Measurements from ENCODE around the gene WDR73. TPM values are rescaled to one million over a fixed set of nuclear protein-coding genes. Genes with fewer than 3 reads are reported as not detected.

WDR73 gene
- total and polyA plus RNA-seq, 2 donors (not counting 1 experiment from before 2014, with no cell fraction given): 16.8 to 38.3 TPM

- DNase-seq (ENCODE audit: low read depth in 2 of 2): peak in 1 of 2 donors; percentile 63
- Histone ChIP-seq H3K27ac (ENCODE audit: insufficient read depth, low read length) (no peak overlapping the region), H4K20me1 (ENCODE audit: control insufficient read depth, extremely low read depth, insufficient read depth, low read length) (no peaks in the 10 kb centered on the region), H2AFZ (ENCODE audit: low read length) (no peak overlapping the region), H3K79me2 (ENCODE audit: control insufficient read depth, insufficient read depth, low read length) (no peaks in the 10 kb centered on the region), H3K4me1 (ENCODE audit: control insufficient read depth, extremely low read depth, insufficient read depth, low read length) (peaks cover 2% of the 10 kb centered on the region), H3K27me3 (ENCODE audit: control insufficient read depth, insufficient read depth, low read length) (no peaks in the 10 kb centered on the region), H3K4me3 (replicated peaks in 1 of 4; ENCODE audit: control extremely low read depth in 1 of 4, insufficient read depth in 1 of 4, low read depth in 3 of 4, low read length in 4 of 4) (no peak overlapping the region), H3K9ac (ENCODE audit: insufficient read depth, low read length) (no peak overlapping the region), H3K36me3 (ENCODE audit: control insufficient read depth, insufficient read depth, low read length) (peaks cover 5% of the 10 kb centered on the region), H3K9me3 (ENCODE audit: control insufficient read depth, insufficient read depth, low read depth, low read length) (no peaks in the 10 kb centered on the region), H3K4me2 (ENCODE audit: extremely low read depth, insufficient read depth, low read length) (no peak overlapping the region)
- TF ChIP-seq CTCF (conservative IDR thresholded peaks at IDR 0.05 in 1 of 2, IDR thresholded peaks at IDR 0.05 in 1 of 2; ENCODE audit: low read depth in 1 of 2, low read length in 2 of 2) (no peak), EZH2 (IDR thresholded peaks at IDR 0.05; ENCODE audit: low read length, missing control alignments) (no peak)
These were observed 30.0 kb upstream of the WDR73 start for GRCh38 chr15:84684092-84684491.

- no peaks in the 10 kb centered on the region for H3K79me2 ChIP-seq (ENCODE audit: control insufficient read depth, insufficient read depth, low read length)
- peak in 1 of 2 donors; percentile 76 for DNase-seq (ENCODE audit: low read depth in 2 of 2)
- H3K4me1 ChIP-seq (ENCODE audit: control insufficient read depth, extremely low read depth, insufficient read depth, low read length): peaks cover 2% of the 10 kb centered on the region
- H3K9ac ChIP-seq (ENCODE audit: insufficient read depth, low read length): no peak overlapping the region
- no peak for TF ChIP-seq CTCF (conservative IDR thresholded peaks at IDR 0.05 in 1 of 2, IDR thresholded peaks at IDR 0.05 in 1 of 2; ENCODE audit: low read depth in 1 of 2, low read length in 2 of 2)
- no peak overlapping the region for H2AFZ ChIP-seq (ENCODE audit: low read length)
- no peaks in the 10 kb centered on the region for H4K20me1 ChIP-seq (ENCODE audit: control insufficient read depth, extremely low read depth, insufficient read depth, low read length)
- H3K4me2 ChIP-seq (ENCODE audit: extremely low read depth, insufficient read depth, low read length): no peak overlapping the region
- no peak overlapping the region for H3K27ac ChIP-seq (ENCODE audit: insufficient read depth, low read length)
- H3K27me3 ChIP-seq (ENCODE audit: control insufficient read depth, insufficient read depth, low read length): no peaks in the 10 kb centered on the region
- H3K9me3 ChIP-seq (ENCODE audit: control insufficient read depth, insufficient read depth, low read depth, low read length): no peaks in the 10 kb centered on the region
- H3K4me3 ChIP-seq (replicated peaks in 1 of 4; ENCODE audit: control extremely low read depth in 1 of 4, insufficient read depth in 1 of 4, low read depth in 3 of 4, low read length in 4 of 4): no peak overlapping the region
- peaks cover 4% of the 10 kb centered on the region for H3K36me3 ChIP-seq (ENCODE audit: control insufficient read depth, insufficient read depth, low read length)
These were observed 27.7 kb upstream of the WDR73 start for GRCh38 chr15:84681831-84682230.

GRCh38 chr15:84671211-84671610 lies 17.1 kb upstream of the WDR73 start:
- Histone ChIP-seq H3K4me1 (ENCODE audit: control insufficient read depth, extremely low read depth, insufficient read depth, low read length) (peaks cover 10% of the 10 kb centered on the region), H3K36me3 (ENCODE audit: control insufficient read depth, insufficient read depth, low read length) (no peaks in the 10 kb centered on the region), H3K4me2 (ENCODE audit: extremely low read depth, insufficient read depth, low read length) (peak overlapping the region; percentile 32), H2AFZ (ENCODE audit: low read length) (no peak overlapping the region), H3K27me3 (ENCODE audit: control insufficient read depth, insufficient read depth, low read length) (no peaks in the 10 kb centered on the region), H3K9me3 (ENCODE audit: control insufficient read depth, insufficient read depth, low read depth, low read length) (no peaks in the 10 kb centered on the region), H3K79me2 (ENCODE audit: control insufficient read depth, insufficient read depth, low read length) (no peaks in the 10 kb centered on the region), H4K20me1 (ENCODE audit: control insufficient read depth, extremely low read depth, insufficient read depth, low read length) (no peaks in the 10 kb centered on the region), H3K4me3 (replicated peaks in 1 of 4; ENCODE audit: control extremely low read depth in 1 of 4, insufficient read depth in 1 of 4, low read depth in 3 of 4, low read length in 4 of 4) (no peak overlapping the region), H3K27ac (ENCODE audit: insufficient read depth, low read length) (no peak overlapping the region), H3K9ac (ENCODE audit: insufficient read depth, low read length) (no peak overlapping the region)
- DNase-seq (ENCODE audit: low read depth in 2 of 2): peak; percentile 82 to 89
- TF ChIP-seq CTCF (conservative IDR thresholded peaks at IDR 0.05 in 1 of 2, IDR thresholded peaks at IDR 0.05 in 1 of 2; ENCODE audit: low read depth in 1 of 2, low read length in 2 of 2) (no peak), EZH2 (IDR thresholded peaks at IDR 0.05; ENCODE audit: low read length, missing control alignments) (no peak)
